OCI-M1 (cell line): Measurements from ENCODE around the gene MYO18B.

ENCODE experiments used
- DNase-seq: peaks from one replicate; lab custom pipeline; 2025; lab: John Stamatoyannopoulos, UW

The MYO18B gene

DNA sequence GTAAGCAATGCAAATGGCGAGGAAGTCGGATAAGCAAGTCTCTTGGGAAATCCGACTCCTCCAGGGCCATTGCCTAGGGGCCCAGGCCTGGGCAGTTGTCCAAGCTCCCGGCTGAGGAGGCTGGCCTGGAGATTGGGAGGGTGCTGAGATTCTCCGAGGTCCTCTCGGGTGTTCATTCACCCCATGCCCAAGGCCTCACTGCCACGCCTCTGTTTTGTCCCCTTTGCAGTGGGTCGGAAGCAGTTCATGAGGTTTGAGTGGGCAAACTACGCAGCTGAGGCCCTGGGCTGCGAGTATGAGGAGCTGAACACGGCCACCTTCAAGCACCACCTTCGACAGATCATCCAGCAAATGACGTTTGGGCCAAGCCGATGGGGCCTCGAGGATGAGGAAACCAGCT, 81.3 kb downstream of the MYO18B start:
- DNase-seq, result no peak

GRCh38 chr22:25824828-25825423, 82.9 kb downstream of the MYO18B start:
- DNase-seq, result no peak

DNA sequence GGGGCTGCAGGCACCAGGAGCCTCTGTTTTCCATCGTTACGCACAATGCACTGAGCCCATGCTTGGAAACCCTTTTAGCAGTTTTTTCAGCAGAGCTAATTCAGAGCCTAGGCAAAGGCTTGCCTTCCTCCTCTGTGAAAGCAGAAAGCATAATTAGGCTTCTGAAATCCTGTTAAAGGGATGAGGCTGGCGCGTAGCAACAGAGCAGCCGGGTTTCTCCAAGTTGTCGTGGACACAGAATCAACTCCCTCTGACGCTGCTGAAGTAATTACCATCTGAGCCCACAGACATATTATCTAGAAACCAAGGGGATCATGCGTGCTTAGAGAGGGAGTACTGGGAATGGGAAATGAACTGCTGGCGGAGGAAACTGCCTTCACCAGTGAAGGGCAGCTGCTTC, 85.4 kb downstream of the MYO18B start:
- DNase-seq, result no peak

DNA sequence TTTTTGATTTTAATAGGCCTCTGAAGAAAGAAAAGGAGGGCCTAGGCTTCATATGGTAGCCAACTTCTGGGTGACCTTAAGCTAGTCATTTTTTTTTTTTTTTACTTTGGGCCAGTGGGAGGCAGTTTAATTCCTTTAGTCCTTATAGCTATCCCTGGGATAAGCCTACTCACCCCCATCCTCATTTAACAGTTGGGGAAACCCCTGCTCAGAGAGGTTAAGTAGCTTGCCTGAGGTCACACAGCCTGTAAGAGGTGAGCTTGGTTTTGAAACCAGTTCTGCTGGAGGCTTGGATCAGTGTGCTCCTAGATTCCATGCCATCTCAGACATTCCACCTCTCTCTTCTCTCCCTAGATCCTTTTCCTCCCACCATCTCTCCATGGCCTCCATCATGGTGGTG, 86.4 kb downstream of the MYO18B start:
- no peak for DNase-seq

DNA sequence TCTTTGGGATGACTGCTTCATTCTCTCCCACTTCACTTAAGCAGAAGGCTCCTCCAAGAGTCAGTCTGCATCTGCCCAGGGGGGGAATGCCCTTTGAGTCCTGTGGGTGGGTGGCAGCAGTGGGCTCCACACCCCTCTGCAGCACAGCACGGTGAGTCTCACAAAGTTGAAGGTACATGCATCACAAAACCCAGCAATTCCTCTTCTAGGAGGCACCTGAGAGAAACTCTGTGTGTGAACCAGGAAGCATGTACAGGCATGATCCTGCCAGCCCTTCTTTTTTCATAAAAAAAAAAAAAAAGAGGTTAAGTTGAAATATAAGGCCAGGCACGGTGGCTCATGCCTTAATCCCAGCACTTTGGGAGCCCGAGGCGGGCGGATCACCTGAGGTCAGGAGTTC, 87.2 kb downstream of the MYO18B start:
- no peak for DNase-seq

- DNase-seq, result no peak
Measured at GRCh38 chr22:25829808-25830777, 88.1 kb downstream of the MYO18B start.

- no peak for DNase-seq
Measured at GRCh38 chr22:25833091-25833490, 91.1 kb downstream of the MYO18B start.

- no peak for DNase-seq
Measured at GRCh38 chr22:25833676-25834075, 91.7 kb downstream of the MYO18B start.

DNA sequence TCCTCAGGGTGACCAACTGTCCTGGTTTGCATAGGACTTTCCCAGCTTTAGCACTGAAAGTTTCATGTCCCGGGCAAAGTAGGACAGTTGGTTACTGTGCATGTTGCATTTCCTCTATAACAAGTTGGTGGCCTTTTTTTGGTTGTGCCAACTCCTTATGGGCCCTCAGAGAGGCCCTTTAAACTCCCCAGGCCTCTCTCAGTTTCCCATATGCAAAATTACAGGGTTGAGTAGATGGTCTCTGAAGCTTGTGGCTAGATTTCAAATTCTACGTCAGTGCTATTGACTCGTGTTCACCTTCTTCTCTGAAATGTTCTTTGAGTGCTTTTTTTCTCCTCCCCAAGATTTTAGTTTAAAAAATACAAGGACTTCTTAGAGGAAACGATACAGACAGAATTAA, 92.5 kb downstream of the MYO18B start:
- DNase-seq, result no peak

DNA sequence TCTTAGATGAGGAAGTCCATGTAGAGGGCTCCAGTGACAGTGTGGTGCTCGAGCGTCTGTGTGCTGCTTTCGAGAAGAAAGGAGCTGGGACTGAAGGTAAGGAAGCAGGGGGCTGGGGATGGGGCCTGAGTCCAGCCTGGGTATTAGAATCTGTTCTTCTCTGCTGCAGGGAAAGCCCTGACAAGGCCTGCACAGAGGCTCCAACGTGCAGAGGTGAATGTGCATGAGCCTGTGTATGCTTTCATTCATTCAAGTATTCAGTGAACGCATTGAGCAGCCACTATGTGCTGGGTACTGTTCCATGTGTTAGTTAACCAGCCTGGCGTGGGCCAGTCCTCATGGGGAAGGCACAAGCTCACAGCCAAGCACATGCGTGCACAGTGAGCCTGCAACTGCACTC, 93.4 kb downstream of the MYO18B start:
- no peak for DNase-seq

DNA sequence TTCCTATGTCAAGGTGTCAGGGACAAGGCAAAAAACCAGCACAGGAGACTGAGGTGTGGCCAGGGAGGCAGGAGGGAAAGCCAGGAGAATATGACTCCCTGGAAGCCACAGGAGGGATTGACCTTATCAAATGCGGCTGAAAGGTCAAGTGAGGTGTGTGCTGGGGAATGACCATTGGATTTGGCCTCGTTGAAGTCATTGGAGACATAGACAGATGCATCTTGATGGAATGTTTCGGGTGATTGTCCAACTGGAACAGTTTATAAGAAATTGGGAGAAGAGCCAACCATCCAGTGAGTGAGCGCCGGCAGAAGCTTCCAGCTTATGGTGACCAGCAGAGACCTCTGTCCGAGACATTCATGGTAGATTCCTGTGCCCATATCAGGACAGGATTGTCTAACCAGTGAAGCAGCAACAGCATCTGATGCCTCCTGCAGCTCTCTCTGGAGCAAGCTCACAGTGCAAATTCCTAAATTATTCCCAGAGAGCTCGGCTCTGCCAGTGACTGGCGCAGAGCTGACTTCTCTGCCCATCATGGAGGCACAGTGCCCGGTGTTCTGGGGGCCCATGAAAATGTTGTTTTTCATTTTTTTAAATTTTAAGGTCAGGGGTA, 95.4 kb downstream of the MYO18B start:
- DNase-seq, result no peak

GRCh38 chr22:25838960-25839741, 97.2 kb downstream of the MYO18B start:
- DNase-seq, result no peak

- DNase-seq, result no peak
Measured at GRCh38 chr22:25839755-25840154, 97.8 kb downstream of the MYO18B start.

DNA sequence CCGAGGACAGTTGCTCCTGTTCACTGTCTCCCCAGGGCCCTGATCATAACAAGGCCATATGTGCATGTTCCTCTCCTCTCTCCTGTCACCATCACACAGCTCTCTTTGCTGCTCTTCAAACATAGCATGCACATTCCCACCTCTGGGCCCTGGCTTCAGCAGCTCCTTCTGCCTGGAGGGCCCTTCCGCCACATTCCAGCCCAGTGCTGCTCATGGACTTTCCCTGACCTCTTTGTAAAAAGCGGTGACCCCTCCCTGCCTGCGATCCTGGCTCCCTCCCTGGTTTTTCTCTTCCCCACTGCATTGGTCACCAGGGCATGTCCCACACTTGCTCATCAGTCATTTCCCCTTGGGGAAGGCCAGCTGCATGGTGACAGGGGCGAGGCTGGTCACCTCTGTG, 98.2 kb downstream of the MYO18B start:
- DNase-seq, result no peak

DNA sequence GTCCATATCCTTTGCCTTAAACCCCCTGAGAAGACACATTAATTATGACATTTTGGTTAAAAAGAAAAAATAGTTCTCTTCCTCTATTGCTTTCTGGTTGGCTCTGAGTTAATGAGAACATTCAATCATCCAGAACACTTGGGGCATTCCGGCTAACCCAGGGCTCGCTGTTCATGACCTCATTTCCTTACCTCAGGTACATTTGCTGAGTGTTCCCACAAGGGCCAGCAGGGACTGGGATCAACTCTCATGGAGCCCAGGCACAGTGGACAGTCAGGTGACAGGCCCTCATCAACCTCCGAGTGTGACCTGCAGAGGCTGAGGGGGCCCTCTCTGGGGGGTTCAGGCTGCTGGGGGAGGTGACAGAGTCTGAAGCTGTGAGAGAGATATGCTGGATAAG, 98.9 kb downstream of the MYO18B start:
- DNase-seq, result no peak

GRCh38 chr22:25841775-25842174, 99.8 kb downstream of the MYO18B start:
- DNase-seq, result no peak

GRCh38 chr22:25843660-25844405, 101.8 kb downstream of the MYO18B start:
- no peak for DNase-seq

DNA sequence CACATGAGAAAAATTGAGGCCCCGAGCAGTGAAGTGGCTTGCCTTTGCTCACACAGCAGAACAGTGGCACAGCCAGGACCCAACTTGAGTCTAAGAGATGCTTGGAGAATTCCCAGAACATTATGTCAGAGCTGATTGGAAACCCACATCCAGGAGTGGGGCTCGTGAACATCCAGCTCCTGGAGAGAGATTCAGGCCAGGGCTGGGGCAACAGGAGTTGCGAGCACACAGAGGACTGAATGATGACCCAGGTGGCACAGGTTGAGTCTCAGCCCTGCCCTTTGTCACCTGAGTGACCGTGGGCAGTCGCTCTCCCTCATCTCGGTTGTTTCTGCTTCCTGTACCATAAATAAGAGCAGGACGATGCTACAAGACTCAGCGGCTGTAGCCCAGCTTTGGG, 102.6 kb downstream of the MYO18B start:
- no peak for DNase-seq

DNA sequence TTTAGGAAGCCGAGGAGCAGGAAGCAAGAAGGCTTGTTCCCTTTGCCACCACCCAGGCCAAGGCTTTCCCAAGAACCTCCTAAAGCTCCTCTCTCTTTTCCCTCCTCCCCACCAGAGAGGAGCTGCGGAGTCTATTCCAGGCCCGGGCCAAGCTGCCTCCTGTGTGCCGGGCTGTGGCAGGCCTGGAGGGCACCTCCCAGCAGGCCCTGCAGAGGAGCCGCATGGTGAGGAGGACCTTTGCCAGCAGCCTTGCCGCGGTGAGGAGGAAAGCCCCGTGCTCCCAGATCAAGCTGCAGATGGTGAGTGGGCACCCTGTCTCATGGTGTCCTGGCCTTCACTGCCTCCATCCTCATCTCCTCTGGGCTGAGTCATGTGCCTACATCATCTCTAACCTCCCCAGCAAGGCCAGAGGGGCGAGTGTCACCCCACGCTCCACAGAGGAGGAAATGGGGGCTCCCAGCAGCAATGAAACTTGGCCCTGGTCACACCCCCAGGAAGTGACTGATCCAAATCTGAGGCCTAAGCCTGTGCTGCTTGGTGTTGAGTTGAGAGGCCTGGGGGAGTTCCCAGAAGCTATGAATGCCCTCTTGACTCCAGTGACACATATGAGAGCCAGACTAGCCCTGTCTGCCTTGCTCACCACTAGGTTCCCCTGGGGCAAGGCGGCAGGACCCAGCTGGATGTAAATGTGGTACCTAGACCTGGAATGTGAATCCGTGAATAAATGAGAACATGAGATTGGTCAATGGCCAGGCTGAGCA, 104.2 kb downstream of the MYO18B start:
- no peak for DNase-seq

- no peak for DNase-seq
Measured at GRCh38 chr22:25847451-25847850, 105.5 kb downstream of the MYO18B start.

- no peak for DNase-seq
Measured at GRCh38 chr22:25848954-25849353, 107.0 kb downstream of the MYO18B start.
